Raji (cell line): ENCODE results near the gene C11orf68.

Experiments
- POLR2A ChIP-seq: IDR thresholded peaks from 2 replicates; pipeline ENCODE4 v1.6.1; 2011; ENCODE audit warnings: low read depth, low read length, control low read depth; ENCODE audit not compliant: insufficient read depth

C11orf68 gene

DNA sequence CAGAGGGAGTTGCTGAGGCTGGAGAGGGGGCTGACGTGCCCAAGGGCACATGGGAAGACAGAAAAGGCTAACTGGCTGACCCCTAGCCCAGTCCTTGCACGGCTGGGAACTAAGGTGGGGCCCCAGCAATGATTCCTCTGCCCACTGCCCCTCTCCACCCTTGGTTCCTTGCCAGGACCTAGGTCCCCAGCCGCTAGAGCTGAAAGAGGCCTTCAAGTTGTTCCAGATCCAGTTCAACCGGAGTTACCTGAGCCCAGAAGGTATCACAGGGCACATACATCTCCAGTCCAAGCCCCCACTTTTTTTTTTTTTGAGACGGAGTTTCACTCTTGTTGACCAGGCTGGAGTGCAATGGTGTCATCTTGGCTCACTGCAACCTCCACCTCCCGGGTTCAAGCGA lies 38.8 kb downstream of the C11orf68 start:
- TF ChIP-seq POLR2A = no peak

- TF ChIP-seq POLR2A = no peak
These were observed 39.2 kb downstream of the C11orf68 start, which contains the start of gene CTSW for GRCh38 chr11:65879617-65880016. Gene CTSW (plus strand): TSS chr11:65879837. CDS start chr11:65879855, 18 bp downstream.

GRCh38 chr11:65873318-65874156 lies 45.3 kb downstream of the C11orf68 start:
- TF ChIP-seq POLR2A = peak; percentile 96

DNA sequence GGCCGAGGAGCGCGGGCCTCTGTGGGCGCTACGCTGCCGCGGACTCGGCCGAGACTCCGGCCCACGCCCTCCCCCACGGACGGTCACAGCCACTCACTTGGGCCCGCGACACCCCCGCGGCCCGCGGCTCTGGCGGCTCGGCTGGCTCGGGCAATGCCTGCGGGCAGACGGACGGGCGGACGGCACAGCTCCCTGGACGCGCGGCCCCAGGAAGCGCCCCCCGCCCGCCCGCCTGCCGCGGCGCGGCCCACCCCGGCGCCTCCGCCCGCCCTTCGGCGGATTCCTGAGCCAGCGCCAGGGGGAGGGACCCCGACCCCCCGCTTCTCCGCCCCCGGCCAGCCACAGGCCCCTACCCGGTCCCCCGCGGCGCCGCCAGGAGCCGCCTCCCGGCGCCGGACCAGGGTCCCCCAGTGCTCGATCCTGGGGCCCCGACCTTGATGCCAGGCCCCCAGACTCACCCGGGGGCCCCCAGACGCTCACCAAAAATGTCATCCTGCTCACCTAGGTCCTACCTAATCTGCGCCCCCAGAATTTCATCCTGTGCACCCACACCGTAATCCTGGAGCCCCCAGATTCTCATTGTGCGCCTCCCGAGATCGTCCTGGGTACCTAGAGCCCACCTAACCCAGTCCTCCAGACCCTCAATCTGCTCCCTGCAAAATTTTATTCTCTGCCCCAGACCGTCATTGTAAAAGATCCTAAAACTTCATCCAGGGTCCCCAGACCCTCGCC lies 46.1 kb downstream of the C11orf68 start, which contains the start of gene EFEMP2:
EFEMP2 (minus strand) TSS at position 215 of the 732 bp plus-strand sequence. CDS start 446 bp downstream, outside the sequence.
- TF ChIP-seq POLR2A = no peak

- TF ChIP-seq POLR2A = no peak
These were observed 46.9 kb downstream of the C11orf68 start for GRCh38 chr11:65871811-65872548.

DNA sequence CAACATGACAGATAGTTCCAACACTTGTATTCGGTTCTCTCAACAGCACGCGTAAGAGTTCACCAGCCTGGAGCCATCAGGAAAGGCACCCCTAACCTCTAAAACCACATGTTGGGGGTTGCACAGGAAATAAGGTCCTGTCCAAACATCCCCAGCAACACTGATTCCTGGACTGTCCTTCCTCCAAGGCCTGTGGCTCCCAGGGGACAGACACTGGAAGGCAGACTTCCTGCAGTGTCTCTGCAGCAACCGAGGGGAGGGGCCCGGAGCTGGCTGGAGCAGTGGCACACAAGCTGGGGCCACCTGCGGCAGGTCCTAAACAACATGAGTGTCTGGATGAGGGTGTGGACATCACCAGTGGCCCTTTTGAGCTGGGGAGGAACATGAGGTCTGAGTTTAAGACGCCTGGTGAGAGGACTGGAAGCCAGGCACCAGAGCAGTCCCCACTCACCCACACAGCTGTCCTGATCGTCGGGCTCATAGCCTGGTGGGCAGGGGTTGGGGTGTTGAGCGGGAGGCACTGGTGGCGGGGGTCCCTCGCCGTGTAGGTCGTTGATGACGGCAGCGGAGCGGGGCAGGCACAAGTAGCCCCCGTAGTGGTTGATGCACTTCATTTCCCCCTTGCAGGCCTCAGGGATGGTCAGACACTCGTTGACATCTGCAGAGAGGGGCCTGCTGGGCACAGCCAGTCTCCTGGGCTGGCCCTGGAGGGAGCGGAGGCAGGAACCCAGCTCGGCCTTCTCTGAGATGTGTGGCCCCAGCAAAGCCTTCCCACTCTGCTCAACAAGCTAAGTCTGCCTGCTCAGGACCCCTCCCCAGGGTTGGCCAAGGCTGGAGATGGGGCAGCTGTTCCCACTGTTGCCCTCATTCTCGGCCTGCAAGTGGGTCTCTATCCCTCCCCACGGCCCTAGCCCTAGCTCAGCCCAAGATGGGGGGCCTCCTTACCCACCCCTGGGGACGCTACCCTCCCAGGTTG lies 47.9 kb downstream of the C11orf68 start:
- TF ChIP-seq POLR2A = no peak

DNA sequence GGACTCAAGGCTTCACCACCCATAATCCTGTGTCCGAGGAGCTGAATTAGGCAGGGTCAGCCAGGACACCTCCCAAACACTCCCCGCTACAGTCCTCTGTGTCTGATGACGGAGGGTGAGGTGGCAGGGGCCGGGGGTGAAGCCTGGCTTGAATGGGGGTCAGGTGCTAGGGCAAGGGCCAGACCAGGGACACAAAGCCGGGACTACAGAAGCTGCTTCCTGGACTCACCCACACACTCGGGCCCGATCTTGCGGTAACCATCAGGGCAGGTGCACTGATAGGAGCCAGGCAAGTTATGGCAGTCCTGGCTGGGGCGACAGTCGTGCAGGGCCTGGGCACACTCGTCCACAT lies 48.6 kb downstream of the C11orf68 start:
- no peak for TF ChIP-seq POLR2A

- no peak for TF ChIP-seq POLR2A
These were observed 49.1 kb downstream of the C11orf68 start for GRCh38 chr11:65869643-65870306.

DNA sequence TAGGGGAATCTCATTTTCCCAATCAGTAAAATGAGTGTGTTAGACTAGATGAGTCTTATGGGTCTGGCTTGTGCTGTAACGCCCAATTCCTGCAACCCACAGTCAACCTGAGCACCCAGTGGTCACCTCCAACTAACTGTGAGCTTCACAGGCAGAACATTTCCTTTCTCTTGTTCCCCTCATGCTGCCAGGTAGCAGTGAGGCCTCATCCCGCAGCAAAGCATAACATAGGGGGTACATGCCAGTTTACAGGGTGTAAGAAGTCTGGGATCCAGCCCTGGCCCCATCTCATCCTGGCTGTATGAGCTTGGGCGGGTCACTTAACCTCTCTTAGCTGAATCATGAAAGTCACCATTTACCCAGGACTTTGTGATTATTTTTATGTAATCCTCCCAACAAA lies 50.0 kb downstream of the C11orf68 start:
- no peak for TF ChIP-seq POLR2A

DNA sequence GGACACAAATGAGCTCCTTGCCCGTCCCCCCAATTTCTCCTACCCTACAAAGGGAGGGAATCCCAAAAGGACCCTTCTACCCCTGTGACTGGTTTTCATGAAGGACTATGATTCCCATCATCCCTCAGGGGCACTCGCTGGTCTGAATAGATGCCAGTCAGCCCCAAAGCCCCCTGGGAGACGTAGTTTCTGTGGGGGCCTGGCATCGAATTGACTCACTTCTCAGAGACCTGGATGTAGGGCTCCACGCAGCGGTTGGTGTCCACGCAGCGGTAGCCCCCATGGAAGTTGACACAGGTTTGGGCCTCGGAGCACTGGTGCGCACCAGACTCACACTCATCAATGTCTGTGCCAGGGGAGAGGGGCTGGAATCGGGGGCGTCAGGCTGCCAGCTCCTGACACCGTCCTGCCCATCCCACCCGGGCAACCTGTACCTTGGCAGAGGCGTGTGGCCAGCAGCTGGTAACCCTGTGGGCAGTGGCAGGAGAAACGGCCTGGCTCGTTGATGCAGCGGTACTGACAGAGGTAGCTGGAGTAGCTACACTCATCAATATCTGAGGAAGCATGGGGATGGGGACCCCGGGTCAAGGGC lies 50.7 kb downstream of the C11orf68 start:
- TF ChIP-seq POLR2A = 0 out of 2 replicates have a peak, but pooled peaks have one; percentile 9

DNA sequence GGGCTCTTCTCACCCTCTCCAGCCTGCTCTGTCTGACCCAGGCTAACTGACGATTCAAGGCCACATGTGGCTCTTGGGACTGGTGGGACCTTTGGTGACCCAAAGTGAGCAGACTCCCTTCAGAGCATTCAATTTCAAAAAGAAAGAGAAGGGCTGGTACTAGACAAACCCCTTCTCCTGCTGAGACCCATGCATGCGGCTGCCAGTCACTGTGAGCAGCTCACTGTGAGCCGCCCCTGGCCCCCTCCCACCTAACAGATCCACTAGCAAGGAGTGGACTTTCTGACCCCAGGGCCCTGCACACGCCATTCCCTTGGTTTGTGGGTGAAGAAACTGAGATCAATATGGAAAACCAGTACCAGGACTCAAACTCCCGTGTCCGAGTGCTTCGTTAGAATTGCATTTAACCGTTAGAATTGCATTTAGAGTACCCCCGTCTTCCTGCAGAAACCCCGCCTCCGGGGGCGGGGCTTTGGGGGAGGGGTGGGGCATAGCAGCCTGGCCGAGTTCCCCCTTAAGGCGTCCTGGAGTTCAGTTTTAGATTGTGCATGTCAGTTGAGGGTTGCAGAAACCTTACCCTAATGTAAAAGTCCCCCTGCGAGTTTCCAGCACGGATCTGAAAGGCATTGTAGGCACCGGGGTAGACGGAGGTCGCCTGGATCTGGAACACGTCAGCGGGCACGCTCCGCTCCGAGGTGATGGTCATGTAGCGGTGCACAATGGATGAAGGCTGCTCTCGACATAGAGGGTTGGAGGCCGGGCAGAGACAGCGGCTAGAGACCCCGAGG lies 51.4 kb downstream of the C11orf68 start:
- no peak for TF ChIP-seq POLR2A
